M059J (cell line): ENCODE results near the gene KRT86. TPM values are rescaled to one million over a fixed set of nuclear protein-coding genes. Genes with fewer than 3 reads are reported as not detected.
A peak's percentile ranks its signal among the peaks of the same experiment; 100 is the strongest.
"Not testable (repeated sequence)": the region's sequence is repeated elsewhere in the genome, so short reads cannot be mapped to it uniquely, and the experiment has no call there.

ENCODE experiments used
- DNase-seq: peaks from one replicate; pipeline ENCODE4 v3.0.0-alpha.2; 2012; ENCODE audit warnings: low read depth
- total RNA-seq: library from RNA; depleted of rRNA; stranded (reverse); fragments of >200 nt; shearing (Covaris generic); gene quantifications from 2 replicates; pipeline ENCODE4 v1.2.3, GENCODE V29; 2014

The KRT86 gene
- total RNA-seq, 1 experiment from 2014 or later, result 8.1 TPM

DNA sequence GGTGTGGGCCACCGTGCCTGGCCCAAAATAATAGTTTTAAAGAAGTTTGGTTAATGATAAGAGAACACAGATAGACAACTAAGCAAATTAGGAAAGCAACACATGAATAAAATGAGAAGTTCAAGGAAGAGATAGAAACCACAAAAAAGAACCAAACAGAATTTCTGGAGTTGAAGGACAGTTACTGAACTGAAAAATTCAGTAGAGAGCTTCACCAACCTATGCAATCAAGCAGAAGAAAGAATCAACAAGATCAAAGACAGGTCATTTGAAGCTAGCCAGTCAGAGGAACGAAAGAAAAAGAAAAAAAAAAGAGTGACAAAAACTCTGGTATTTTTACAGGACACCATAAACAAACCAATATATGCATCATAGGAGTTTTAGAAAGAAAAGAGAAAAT is 62.2 kb downstream of the KRT86 start:
- DNase-seq, result no peak

DNA sequence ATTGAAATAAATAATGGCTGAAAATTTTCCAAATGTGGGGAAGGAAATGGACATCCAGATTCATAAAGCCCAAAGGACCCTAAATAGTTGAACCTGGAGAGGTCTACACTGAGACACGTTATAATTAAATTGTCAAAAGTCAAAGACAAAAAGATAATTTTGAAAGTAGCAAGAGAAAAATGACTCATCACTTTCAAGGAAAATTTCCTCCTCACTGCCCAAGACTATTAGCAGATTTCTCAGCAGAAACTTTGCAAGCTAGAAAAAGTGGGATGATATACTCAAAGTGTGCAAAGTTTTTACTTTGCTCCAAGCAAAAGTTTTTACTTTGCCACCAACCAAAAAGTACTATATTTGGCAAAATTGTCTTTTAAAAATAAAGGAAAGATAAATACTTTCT is 62.6 kb downstream of the KRT86 start:
- peak; percentile 49 for DNase-seq

DNA sequence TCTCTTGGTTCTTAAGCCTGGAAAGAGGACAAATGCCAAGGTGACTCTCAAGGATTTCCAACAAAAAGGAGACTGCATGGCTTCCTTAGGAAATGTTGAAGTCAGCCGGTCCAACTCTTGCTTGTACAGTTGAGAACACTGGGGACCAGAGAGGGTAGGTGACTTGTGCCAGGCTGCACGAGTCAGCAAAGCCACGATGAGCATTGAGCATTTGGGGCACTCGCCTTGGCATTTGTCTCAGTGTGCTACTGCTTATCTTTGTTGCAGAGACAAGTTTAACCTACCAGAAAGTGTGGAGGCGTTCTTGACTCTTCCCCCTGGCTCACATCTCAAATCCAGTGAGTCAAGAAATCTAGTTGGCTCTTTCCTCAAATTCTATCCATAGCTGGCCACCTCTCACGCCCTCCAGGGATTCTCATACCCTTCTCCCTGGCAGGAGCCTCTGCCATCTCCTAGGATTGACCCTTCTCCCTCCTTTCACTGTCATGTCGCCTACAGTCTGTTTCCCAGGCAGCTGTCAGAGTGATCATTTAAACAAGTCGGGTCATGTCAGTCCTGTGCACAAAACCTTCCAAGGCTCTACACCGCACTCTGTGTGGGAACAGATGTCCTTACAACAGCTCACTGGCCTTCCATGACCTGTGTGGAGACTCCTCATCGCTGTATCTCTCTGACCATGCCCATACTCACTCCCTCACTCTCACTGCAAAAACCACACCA is 64.0 kb downstream of the KRT86 start:
- no peak for DNase-seq

DNA sequence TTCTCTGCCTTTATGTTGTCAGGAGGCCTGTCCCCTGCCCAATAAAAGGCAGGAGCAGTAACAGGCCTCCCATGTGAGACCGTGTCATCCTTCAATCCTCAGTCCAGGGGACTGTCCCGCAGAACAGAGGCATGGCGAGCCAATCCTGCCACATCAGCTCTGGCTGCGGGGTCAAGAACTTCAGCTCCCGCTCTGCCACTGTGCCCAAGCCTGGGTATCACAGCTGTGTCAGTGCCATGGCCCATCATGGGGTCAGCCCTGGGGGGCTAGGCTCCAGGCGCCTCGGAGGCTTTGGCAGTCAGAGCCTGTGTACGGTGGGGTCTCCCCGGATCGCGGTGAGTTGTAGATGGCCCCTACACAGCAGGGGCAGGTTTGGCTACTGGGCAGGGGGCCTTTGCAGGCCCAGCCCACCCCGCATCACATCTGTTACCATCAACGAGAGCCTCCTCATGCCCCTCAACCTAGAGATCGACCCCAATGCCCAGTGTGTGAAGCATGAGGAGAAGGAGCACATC is 66.7 kb downstream of the KRT86 start:
- DNase-seq, result no peak

DNA sequence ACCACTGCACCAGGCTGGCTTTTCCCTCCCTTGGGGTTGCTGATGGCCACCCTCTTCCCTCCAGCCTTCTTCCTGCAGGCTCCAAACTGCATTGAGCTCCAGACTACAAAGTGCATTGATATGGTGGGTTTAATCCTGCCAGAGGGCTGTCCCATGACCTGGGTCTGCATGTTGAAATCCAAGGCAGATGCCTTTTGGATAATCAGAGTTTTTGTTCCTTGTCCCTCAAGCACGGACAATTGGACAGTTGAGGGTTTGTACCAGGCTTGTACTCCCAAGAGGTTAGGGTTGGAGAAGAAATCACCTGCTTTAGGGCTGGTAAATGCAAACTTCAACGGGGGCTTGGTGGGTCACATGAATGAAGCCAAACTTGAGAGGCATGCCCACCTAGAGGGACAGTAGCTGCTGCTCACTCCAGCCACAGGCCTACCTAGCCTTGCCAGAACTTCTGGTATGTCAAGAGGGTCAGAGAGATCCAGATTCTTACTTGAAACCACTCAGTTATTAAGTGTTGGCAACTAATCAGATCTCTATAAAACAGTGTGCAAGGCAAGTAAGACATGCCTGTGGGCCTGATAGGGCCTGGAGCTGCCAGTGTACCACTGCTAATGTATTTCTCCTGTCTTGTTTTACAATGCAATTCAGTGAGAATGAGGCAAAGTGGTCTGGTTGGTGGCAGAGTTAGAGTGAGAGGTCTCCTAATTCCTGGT is 68.5 kb downstream of the KRT86 start:
- no peak for DNase-seq

DNA sequence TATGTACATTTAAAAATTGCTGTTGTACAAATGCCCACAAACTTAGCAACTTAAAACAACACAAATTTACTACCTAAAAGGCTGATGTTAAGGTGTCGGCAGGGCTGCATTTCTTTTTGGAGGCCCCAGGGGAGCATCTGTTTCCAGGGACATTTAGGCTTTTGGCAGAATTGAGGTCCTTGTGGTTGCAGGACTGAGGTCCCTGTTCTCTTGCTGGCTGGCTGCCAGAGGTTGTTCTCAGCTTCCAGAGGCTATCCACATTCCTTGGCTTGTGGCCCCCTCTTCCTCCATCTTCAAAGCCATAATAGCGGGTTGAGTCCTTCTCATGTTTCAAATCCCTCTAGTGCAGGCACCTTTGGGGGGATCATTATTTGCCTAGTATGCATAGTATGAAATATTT is 69.1 kb downstream of the KRT86 start:
- DNase-seq, result no peak

DNA sequence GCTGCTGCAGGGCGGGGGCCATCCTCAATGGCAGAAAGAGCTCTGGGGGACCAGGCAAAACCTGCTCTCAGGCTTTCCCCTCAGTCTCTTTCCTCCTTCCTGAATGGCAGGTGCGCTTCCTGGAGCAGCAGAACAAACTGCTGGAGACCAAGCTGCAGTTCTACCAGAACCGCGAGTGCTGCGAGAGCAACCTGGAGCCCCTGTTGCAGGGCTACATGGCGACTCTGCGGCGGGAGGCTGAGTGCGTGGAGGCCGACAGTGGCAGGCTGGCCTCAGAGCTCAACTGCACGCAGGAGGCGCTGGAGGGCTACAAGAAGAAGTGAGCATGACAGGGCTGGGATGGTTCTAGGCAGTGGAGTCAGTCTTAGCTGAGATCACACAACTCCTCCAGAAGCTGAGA is 69.7 kb downstream of the KRT86 start:
- no peak for DNase-seq

DNA sequence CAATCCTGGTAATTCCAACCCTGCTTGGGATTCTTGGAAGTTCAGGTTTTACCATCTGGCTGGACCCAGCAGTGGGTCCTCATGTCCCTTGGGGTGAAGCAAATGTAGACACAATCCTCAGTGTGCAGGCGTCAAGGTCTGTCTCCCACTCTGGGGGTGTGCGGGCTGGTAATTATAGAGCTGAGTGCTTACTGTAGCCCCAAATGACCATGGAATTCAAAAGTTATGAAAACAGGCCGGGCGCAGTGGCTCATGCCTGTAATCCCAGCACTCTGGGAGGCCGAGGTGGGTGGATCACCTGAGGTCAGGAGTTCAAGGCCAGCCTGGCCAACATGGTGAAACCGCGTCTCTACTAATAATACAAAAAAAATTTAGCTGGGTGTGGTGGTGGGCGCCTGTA is 70.6 kb downstream of the KRT86 start:
- DNase-seq, result not testable (repeated sequence)

DNA sequence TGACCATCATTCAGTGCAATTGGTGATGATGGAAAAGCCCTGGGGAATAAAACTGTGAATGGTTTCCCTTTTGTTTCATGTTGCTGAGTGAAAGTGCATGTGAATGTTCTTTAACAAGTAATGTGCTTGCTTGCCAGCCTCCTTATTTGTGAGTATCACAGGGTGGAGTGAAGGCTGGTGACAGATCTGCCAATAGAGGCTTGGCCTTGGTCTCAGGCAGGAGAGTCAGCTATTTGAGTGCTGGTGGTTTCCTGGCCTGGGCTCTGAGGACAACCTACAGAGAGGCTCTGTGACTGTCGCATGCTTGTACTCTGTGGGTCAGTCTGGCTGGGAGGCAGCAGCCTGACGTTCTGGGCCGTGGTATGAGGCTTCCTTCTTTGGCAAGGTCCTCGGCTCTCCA is 72.1 kb downstream of the KRT86 start:
- no peak for DNase-seq

DNA sequence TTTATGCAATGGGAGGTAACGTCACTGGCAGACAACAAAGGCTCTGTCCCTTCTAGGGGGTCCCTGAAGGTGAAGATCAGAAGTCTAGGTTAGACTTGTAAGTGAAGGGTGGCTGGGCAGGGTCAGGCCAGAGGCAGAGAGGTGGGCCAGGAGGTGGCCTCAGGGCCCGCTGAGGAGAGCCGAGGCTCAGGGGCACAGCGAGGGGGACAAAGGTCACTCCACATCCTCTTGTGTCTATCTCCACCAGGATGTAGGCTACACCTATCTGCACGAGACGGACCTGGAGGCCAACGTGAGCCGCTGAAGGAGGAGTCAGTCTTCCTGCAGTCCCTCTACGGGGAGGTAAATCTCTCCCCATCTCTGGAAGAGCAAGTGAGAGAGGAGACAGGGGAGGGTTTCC is 72.6 kb downstream of the KRT86 start:
- no peak for DNase-seq

DNA sequence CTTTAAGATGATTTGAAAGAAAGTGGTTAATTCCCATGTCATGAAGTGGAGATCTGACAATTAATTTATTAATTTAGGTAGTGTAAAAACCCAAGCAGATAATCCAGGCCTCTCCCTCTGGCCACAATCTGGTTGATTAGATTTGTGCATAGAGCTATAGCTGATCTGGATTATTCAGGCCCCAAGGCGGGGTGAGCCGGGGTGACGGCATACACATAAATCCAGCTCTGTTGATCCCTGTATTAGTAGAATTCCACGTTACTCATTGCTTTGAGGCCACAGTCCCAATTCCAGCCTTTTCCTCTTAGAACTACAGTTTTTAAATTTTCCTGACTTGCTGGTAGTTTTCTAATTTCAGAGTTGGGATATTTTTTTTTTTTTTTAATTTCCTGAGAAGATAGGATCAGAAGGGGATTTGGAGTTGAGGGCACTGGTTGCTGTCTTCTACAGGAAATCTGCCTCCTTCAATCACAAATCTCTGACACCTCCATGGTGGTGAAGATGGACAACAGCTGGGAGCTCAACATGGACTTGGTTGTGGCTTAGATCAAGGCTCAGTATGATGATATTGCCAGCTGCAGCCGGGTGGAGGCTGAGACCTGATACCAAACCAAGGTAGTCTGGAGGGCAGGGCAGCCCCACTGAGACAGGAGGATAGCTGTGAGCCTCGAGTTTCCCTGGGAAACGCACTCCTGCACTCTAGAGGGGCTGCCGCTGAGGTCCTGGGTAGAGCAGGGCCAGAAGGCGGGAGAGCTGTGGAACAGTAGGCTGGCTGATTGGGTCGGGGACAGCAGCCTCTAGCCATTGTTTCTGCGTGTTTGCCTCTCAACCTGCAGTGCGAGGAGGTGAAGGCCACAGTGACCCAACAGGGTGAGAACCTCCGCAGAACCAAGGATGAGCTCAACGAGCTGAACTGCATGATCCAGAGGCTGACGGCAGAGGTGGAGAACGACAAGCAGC is 73.4 kb downstream of the KRT86 start:
- no peak for DNase-seq

DNA sequence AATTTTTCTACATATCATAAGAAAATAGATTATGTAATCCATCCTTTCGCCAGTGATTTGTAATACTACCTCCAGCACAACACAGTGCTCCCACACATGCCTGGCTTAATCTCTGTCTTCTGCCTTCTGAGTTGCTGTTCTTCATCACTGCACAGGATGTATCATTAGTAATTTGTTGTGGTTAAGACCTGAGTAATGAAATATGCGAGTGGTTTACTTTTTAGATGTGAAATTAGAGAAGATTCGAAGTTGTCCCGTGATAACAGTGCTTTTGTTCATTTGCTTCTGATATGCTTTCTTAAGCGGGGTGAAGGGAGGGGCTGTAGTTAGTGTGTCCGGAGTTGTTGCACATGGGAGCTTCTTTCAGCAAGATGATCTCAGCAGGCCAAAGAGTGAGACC is 74.8 kb downstream of the KRT86 start:
- peak; percentile 76 for DNase-seq

DNA sequence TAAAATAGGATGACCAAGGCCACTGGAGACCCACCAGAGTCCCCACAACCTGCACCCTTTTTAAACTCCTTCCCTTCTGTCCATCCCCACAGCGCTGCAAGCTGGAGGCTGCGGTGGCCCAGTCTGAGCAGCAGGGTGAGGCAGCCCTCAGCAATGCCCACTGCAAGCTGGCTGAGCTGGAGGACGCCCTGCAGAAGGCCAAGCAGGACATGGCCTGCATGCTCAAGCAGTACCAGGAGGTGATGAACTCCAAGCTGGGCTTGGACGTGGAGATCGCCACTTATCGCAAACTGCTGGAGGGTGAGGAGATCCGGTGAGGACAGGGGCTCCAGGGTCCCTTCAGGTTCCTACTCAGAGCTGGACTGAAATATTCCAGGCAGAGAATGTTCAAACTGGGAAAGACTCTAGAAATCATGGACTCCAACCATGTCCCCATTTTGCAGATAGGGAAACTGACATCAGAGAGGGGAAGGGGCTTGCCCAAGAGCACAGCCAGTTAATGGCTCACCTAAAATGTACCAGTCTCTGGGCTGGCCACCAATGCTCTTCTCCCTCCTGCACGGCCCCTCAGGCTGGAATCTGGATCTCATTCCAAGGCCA is 75.7 kb downstream of the KRT86 start:
- no peak for DNase-seq

DNA sequence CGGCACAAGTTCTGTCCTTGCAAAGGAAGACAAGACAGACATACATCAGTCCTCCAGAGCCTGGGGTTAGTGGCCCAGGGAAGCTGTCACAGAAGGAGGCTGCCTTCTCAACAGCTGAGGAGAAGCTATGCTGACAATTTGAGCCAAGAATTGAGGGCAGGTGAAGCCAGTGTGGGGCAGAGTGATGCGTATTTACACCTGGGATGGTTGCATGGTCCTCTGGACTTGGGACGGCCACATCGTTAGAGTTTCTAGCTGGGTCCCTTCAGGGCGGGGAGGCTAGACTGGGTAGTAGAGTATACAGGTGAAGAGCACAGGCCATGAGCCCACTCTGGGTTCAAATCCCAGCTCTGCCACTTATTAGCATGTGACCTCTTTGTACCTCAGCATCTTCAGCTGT is 76.3 kb downstream of the KRT86 start:
- no peak for DNase-seq

DNA sequence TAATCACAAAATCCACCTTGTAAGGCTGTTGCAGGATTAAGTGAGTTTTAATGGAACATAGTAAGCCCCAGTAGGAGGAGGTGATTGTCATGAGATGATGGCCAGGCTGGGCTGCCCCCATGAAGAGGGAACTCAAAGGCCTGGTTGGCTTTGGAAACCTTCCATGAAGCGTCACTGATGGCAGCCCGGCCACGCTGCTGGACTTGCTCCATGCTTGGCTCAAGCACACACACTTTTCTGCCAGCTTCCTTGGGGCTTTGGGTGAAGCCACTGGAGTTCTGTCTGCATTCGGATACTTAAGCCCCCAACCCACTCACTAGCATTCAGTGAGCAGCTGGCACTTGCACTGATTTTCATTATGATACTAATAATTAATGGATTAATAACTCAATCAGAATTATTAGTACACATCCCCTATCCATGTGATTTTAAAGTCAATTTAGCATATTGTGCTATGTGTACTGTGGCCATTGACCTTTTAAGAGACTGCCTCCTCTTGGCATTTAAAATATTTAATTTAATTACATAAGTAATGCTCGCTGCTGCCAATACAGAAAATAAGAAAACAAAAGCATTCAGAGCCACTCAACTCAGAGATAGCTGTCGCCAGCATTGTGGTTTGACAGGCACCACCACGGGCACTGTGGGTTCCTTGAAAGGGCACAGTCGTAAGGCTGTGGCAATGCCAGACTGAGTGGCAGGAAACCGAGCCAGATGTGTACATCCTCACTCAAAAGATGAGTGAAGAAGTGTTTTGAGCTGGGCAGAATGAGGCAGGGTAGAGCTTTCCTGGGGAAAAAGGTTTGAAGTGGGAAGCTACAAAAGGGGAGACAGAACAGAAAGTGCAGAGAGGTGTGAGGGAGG is 77.0 kb downstream of the KRT86 start:
- no peak for DNase-seq

DNA sequence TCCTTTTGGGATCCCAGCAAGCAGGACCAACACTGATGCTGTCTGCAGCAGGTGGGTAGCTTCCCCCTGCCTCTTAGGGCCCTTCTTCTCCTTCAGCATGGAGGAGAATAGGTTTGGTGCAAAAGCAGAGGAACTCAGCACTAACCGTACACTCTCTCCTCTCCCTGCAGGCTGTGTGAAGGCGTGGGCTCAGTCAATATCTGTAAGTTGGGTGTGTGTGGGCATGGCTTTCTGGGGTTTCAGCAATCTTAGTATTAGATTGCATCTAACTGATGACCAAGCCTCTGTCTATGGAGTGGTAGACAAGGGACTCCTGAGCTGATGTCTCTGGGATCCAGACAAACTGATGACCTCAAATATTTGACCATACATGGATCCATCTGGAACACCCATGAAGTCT is 78.5 kb downstream of the KRT86 start:
- no peak for DNase-seq

DNA sequence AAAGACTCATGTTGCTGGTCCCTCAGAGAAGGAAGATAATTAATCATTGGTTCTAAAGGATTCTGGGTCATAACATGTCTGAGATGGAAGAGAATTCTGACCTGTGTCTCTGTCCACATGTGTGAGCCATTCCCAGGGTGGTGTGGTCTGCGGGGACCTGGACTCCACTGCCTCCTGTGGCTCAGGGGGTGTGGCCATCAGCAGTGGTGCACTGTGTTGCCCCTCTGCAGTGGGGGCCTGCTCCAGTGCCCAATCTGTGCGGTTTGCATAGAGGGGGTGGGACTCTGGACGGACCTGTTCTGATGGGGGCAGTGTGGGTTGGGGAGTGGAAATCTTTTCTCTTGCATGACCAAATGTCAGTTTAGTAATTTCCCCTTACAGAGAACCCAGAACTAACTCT is 79.3 kb downstream of the KRT86 start:
- DNase-seq, result no peak

DNA sequence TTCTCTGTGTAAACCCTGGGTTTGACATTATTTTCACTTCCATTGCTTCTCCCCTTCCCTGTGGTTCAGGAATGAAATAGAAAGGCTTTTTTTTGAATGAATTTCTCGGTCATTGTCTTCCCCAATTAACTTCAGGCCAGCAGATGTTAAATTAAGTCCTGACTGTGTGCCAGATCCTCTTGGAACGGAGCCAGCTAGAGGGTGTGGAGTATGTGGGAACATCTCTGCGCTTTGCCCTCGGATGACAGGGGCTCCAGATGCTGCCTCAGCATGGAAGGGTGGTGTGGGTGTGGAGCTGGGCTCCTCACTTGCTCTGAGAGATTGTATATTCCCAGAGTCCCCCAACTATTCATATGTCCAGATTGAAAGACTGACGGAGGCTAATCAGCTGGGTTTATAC is 79.8 kb downstream of the KRT86 start:
- no peak for DNase-seq

DNA sequence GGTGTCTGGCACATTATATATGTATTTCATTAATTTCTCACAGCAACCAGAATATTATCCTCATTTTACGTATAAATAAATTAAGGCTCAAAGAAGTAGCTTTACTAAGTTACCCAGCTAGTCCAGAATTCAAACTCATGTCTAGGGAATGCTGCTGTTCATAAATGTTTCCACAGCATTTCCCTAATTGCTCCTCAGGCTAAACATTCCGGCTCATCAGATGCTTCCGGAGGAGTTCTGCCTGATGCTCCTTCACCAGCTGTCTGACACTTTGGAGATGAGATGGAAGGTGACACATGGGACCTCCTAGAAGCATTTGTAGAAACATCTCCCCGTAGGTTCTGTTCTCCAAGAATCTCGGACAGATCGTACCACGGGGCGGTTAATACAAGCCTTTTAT is 80.7 kb downstream of the KRT86 start:
- DNase-seq, result peak; percentile 45

DNA sequence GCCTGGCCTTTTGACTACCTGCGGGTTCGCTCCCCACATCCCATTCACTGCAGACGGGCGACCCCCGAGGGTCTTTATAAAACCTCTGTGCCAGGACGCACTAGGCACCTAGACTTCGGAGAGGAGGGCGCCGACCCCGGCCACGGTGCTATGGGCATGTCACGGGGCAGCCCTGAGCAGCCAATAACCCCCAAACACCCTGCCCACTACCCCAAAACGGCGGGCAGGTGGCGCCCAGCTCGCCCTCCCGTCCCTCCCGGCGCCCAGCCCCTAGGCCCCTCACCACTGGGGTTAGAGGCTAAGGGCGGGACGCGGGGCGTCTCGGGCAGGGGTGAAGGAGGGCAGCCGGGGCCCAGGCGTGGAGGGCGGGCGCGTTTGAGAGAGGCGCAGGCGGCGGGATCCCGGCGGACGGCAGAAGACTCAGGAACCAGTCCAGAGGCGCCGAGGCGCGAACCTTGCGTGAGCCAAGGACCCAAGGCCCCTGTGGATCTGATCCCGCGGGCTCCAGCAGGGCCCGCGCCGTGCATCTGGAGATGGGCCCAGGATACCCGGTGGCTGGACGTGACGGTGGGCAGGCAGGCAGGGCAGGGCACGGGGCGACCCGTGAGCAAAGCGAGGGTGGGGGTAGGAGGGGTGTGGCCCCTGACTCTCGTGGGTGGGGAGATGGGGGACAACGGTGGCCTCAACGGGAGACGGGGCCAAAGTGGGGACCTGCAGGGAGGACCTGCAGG is 81.8 kb downstream of the KRT86 start:
- DNase-seq, result no peak
